Keratinocyte (primary cell): ENCODE data around the gene MUTYH. TPM values are rescaled to one million over a fixed set of nuclear protein-coding genes. Genes with fewer than 3 reads are reported as not detected.

ENCODE experiments used
- DNase-seq: peaks from one replicate; pipeline ENCODE4 v3.0.0-alpha.2; 2011; ENCODE audit warnings: low read depth, missing footprints, low spot score
- FAIRE-seq: peaks from 2 replicates; lab custom pipeline; 2011; peaks lifted over from hg19 to GRCh38; lab: Jason Lieb, UNC
- H2AFZ ChIP-seq: 2 replicates; pipeline ENCODE4 v1.6.0; 2012; ENCODE audit warnings: low read length, control low read depth, inconsistent platforms; ENCODE audit not compliant: control insufficient read depth
- H3K27ac ChIP-seq: 2 replicates; pipeline ENCODE4 v1.5.1; 2011; ENCODE audit warnings: low read length; ENCODE audit not compliant: control insufficient read depth, insufficient read depth
- H3K27me3 ChIP-seq: 3 replicates; pipeline ENCODE4 v1.6.0; 2011; ENCODE audit warnings: low read length; ENCODE audit not compliant: control insufficient read depth, insufficient read depth; ENCODE audit errors: extremely low read depth
- H3K36me3 ChIP-seq, 2 experiments: 2 replicates in 1 of 2; 3 replicates in 1 of 2; pipeline ENCODE4 v1.5.1; 2011; ENCODE audit warnings: low read length in 2 of 2, mild to moderate bottlenecking in 1 of 2; ENCODE audit not compliant: control insufficient read depth in 2 of 2, insufficient read depth in 2 of 2; ENCODE audit errors: extremely low read depth in 1 of 2
- H3K4me1 ChIP-seq: 3 replicates; pipeline ENCODE4 v1.5.1; 2011; ENCODE audit warnings: low read length; ENCODE audit not compliant: control insufficient read depth, insufficient read depth; ENCODE audit errors: extremely low read depth
- H3K4me2 ChIP-seq: 3 replicates; pipeline ENCODE4 v1.6.0; 2011; ENCODE audit warnings: low read depth, low read length; ENCODE audit not compliant: control insufficient read depth, insufficient read depth; ENCODE audit errors: extremely low read depth
- H3K4me3 ChIP-seq, 3 experiments: fragments of 200-600 bp in 1 of 3; sonication (generic) in 1 of 3; 2 replicates in 2 of 3; 3 replicates in 1 of 3; pipeline ENCODE4 v1.5.1; 2011 to 2016; ENCODE audit warnings: low read length in 3 of 3, mild to moderate bottlenecking in 3 of 3, control low read depth in 2 of 3, inconsistent platforms in 1 of 3, low read depth in 1 of 3, mixed read lengths in 1 of 3, mixed run types in 1 of 3, moderate library complexity in 1 of 3; ENCODE audit not compliant: control insufficient read depth in 2 of 3, insufficient read depth in 2 of 3; ENCODE audit errors: extremely low read depth in 1 of 3
- H3K79me2 ChIP-seq: 2 replicates; pipeline ENCODE4 v1.6.0; 2012; ENCODE audit warnings: low read length; ENCODE audit not compliant: control insufficient read depth, insufficient read depth
- H3K9ac ChIP-seq: 3 replicates; pipeline ENCODE4 v1.6.0; 2011; ENCODE audit warnings: low read length; ENCODE audit not compliant: control insufficient read depth, insufficient read depth; ENCODE audit errors: extremely low read depth
- H3K9me1 ChIP-seq: 3 replicates; pipeline ENCODE4 v1.6.0; 2011; ENCODE audit warnings: low read length; ENCODE audit not compliant: control insufficient read depth, insufficient read depth; ENCODE audit errors: extremely low read depth
- H3K9me3 ChIP-seq: 2 replicates; pipeline ENCODE4 v1.5.1; 2012; ENCODE audit warnings: low read depth, low read length; ENCODE audit not compliant: control insufficient read depth
- H4K20me1 ChIP-seq: 3 replicates; pipeline ENCODE4 v1.6.0; 2011; ENCODE audit warnings: low read length; ENCODE audit not compliant: control insufficient read depth, insufficient read depth; ENCODE audit errors: extremely low read depth
- EZH2 ChIP-seq: IDR thresholded peaks from one replicate; pipeline ENCODE4 v1.6.1; 2012; ENCODE audit warnings: inconsistent platforms, mild to moderate bottlenecking, low read length, moderate library complexity
- dilution Hi-C: fragments of 300-500 bp; cut with MboI; formaldehyde crosslinking; loops from one replicate; pipeline ENCODE4 v1.7.0; 2020; ENCODE audit warnings: low sequenced_read_pairs; ENCODE audit not compliant: extremely low pct_ligation_motif_present
- polyA minus RNA-seq, 3 experiments: library from RNA; depleted of rRNA, polyadenylated mRNA; stranded (reverse); fragments of >200 nt; gene quantifications; 1 replicate in 1 of 3; 2 replicates in 1 of 3; 3 replicates in 1 of 3; pipeline ENCODE4 v1.2.3, GENCODE V29; 2011
- polyA plus RNA-seq, 5 experiments: library from polyadenylated mRNA; depleted of rRNA in 3 of 5; stranded (reverse) in 3 of 5; stranded (forward) in 1 of 5; unstranded in 1 of 5; fragments of >200 nt; gene quantifications; 1 replicate in 1 of 5; 2 replicates in 3 of 5; 3 replicates in 1 of 5; pipeline versions ENCODE4 v1.2.1 to v1.2.3, GENCODE V29; 2011 to 2012; ENCODE audit warnings: missing spikeins in 2 of 5, low read depth in 1 of 5, low replicate concordance in 1 of 5
- TF ChIP-seq, protein P1 (sequence below), 3 experiments: IDR thresholded peaks in 1 of 3; conservative IDR thresholded peaks in 1 of 3; optimal IDR thresholded peaks in 1 of 3; 2 replicates in 2 of 3; 3 replicates in 1 of 3; pipeline versions ENCODE3 to v1.5.1; 2011; ENCODE audit warnings: low read length in 3 of 3, mild to moderate bottlenecking in 3 of 3, moderate library complexity in 2 of 3, control low read depth in 1 of 3, inconsistent platforms in 1 of 3; ENCODE audit not compliant: insufficient read depth in 2 of 3; ENCODE audit errors: extremely low read depth in 1 of 3

Gene MUTYH
- polyA plus RNA-seq: 8.6 to 10.8 TPM (median 10.0 TPM) in 3 replicates
- 4.4 TPM for polyA plus RNA-seq (2011; ENCODE audit: low read depth)
- 3.7 and 6.1 TPM in 2 replicates for polyA plus RNA-seq (2011; cell fraction: cytosol; rRNA removed)
- polyA plus RNA-seq (2011; cell fraction: nucleus; rRNA removed): 27.3 and 32.8 TPM in 2 replicates
- polyA plus RNA-seq (2012; ENCODE audit: low replicate concordance): 7.5 and 9.9 TPM in 2 replicates
- polyA minus RNA-seq: 7.8 to 9.6 TPM (median 9.6 TPM) in 3 replicates
- polyA minus RNA-seq (2011; cell fraction: cytosol; rRNA and poly(A)+ RNA removed): 3.8 TPM
- 5.0 and 5.7 TPM in 2 replicates for polyA minus RNA-seq (2011; cell fraction: nucleus; rRNA and poly(A)+ RNA removed)

GRCh38 chr1:45339789-45340558 is at the start of gene MUTYH, which contains the start of gene TOE1:
MUTYH (minus strand) TSS chr1:45340440; CDS start chr1:45334505, 5,935 bp downstream.
TOE1 (plus strand) TSS chr1:45340170; CDS start chr1:45340253, 83 bp downstream.
- peaks cover 15% of the 10 kb centered on the region for H3K4me1 ChIP-seq
- peak within 1 kb of the TSS; percentile 94 for H3K27ac ChIP-seq
- DNase-seq: peak; percentile 44
- peak within 1 kb of the TSS; percentile 96 for H2AFZ ChIP-seq
- H3K36me3 ChIP-seq: peaks cover 25 to 26% of the 10 kb centered on the region in 2 experiments
- H3K4me3 ChIP-seq: peak within 1 kb of the TSS; percentile 67 to 89 (median 78)
- dilution Hi-C loops: no loop called here
- H3K9ac ChIP-seq: peak within 1 kb of the TSS; percentile 91
- H3K9me1 ChIP-seq: no peaks in the 10 kb centered on the region
- no peaks in the 10 kb centered on the region for H3K27me3 ChIP-seq
- no peaks in the 10 kb centered on the region for H3K9me3 ChIP-seq
- H3K4me2 ChIP-seq: peak within 1 kb of the TSS; percentile 99
- H4K20me1 ChIP-seq: no peaks in the 10 kb centered on the region
- TF ChIP-seq, protein P1, sequence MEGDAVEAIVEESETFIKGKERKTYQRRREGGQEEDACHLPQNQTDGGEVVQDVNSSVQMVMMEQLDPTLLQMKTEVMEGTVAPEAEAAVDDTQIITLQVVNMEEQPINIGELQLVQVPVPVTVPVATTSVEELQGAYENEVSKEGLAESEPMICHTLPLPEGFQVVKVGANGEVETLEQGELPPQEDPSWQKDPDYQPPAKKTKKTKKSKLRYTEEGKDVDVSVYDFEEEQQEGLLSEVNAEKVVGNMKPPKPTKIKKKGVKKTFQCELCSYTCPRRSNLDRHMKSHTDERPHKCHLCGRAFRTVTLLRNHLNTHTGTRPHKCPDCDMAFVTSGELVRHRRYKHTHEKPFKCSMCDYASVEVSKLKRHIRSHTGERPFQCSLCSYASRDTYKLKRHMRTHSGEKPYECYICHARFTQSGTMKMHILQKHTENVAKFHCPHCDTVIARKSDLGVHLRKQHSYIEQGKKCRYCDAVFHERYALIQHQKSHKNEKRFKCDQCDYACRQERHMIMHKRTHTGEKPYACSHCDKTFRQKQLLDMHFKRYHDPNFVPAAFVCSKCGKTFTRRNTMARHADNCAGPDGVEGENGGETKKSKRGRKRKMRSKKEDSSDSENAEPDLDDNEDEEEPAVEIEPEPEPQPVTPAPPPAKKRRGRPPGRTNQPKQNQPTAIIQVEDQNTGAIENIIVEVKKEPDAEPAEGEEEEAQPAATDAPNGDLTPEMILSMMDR (optimal IDR thresholded peaks at IDR 0.05 in 1 of 3, IDR thresholded peaks at IDR 0.05 in 1 of 3, conservative IDR thresholded peaks at IDR 0.05 in 1 of 3; ENCODE audit: extremely low read depth in 1 of 3, insufficient read depth in 2 of 3, low read length in 3 of 3): no peak
- no peak for TF ChIP-seq EZH2
- peaks cover 16% of the 10 kb centered on the region for H3K79me2 ChIP-seq
- FAIRE-seq: peak; percentile 76

DNA sequence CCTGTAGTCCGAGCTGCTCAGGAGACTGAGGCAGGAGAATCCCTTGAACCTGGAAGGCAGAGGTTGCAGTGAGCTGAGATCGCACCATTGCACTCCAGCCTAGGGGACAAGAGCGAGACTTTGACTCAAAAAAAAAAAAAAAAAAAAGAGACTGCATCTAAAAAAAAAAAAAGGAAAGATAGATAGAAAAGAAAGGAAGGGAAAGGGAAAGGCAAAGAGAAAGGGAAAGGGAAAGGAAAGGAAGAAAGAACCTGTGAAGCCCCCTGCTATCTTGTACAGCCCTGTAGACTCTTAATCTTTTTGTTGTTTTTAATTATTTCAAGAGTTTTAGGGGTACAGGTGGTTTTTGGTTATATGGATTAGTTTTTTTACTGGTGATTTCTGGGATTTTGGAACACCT is 46.0 kb upstream of the MUTYH start:
- Histone ChIP-seq H4K20me1 (no peaks in the 10 kb centered on the region), H3K4me2 (no peak overlapping the region), H3K4me3 (no peak overlapping the region), H3K9me1 (no peaks in the 10 kb centered on the region), H3K27ac (no peak overlapping the region), H3K36me3 (no peaks in the 10 kb centered on the region), H2AFZ (no peak overlapping the region), H3K79me2 (no peaks in the 10 kb centered on the region), H3K9me3 (no peaks in the 10 kb centered on the region), H3K4me1 (peaks cover 4% of the 10 kb centered on the region), H3K9ac (no peak overlapping the region), H3K27me3 (no peaks in the 10 kb centered on the region)
- DNase-seq (no peak), FAIRE-seq (no peak)
- dilution Hi-C loops: no loop called here
- TF ChIP-seq, protein P1 (optimal IDR thresholded peaks at IDR 0.05 in 1 of 3, IDR thresholded peaks at IDR 0.05 in 1 of 3, conservative IDR thresholded peaks at IDR 0.05 in 1 of 3; ENCODE audit: extremely low read depth in 1 of 3, insufficient read depth in 2 of 3, low read length in 3 of 3): no peak
- no peak for TF ChIP-seq EZH2
